Adrenal gland (tissue), 12 donors: ENCODE results near the gene MFAP2. TPM values are rescaled to one million over a fixed set of nuclear protein-coding genes. Genes with fewer than 3 reads are reported as not detected.

Experiments used
- DNase-seq, 7 donors: peaks; one replicate each; pipeline ENCODE4 v3.0.0-alpha.2; 2019 to 2020
- H3K27ac ChIP-seq, 5 donors: fragments of 200-600 bp; sonication (generic) in 4 of 5; 1 replicate in 3 of 5; 2 replicates in 2 of 5; pipeline versions ENCODE4 v1.5.1 to v1.8.0; 2016 to 2020; ENCODE audit warnings: mild to moderate bottlenecking in 1 of 5
- H3K27me3 ChIP-seq: fragments of 200-600 bp; 2 replicates; pipeline ENCODE4 v1.8.0; 2021
- H3K36me3 ChIP-seq, 2 donors: fragments of 200-600 bp; replicated peaks in 1 of 2; 1 replicate in 1 of 2; 2 replicates in 1 of 2; pipeline versions ENCODE4 v1.5.1 to v1.8.0; 2018 to 2022
- H3K4me1 ChIP-seq, 2 donors: fragments of 200-600 bp; replicated peaks in 1 of 2; 1 replicate in 1 of 2; 2 replicates in 1 of 2; pipeline versions ENCODE4 v1.5.1 to v1.8.0; 2018 to 2021
- H3K4me3 ChIP-seq, 4 donors: fragments of 200-600 bp; sonication (generic) in 3 of 4; one replicate each; pipeline ENCODE4 v1.5.1; 2016 to 2018
- H3K9me3 ChIP-seq, 3 donors: fragments of 200-600 bp; sonication (generic) in 1 of 3; replicated peaks in 1 of 3; 1 replicate in 2 of 3; 2 replicates in 1 of 3; pipeline versions ENCODE4 v1.5.1 to v1.8.0; 2016 to 2021
- POLR2A ChIP-seq, 2 donors: fragments of 450-650 bp; IDR thresholded peaks; one replicate each; pipeline ENCODE4 v1.6.1; 2017; ENCODE audit warnings: antibody characterized with exemption in 2 of 2, mild to moderate bottlenecking in 2 of 2, moderate library complexity in 1 of 2
- WGBS, 4 donors: extraction: QIAGEN DNeasy Blood & Tissue Kit in 2 of 4; methylation state at CpG; one replicate each; pipeline versions ENCODE4 v1.1.5 to v1.1.7; 2013 to 2017; 5-methylcytosine and 5-hydroxymethylcytosine counted together
- intact Hi-C, 2 donors: fragments of 100-400 bp; cut with DNase I; formaldehyde crosslinking; loops; one replicate each; pipeline versions ENCODE4 v1.14.1 to v1.15.0; 2022 to 2023
- polyA plus RNA-seq, 3 donors: library from polyadenylated mRNA; stranded (reverse); fragments of 200-250 nt in 2 of 3; fragments of 350-450 nt in 1 of 3; fragmentation: Illumina TruSeq in 1 of 3; extraction: RNeasy Lipid Tissue Mini Kit (QIAGEN cat#74804) in 1 of 3; gene quantifications; one replicate each; pipeline ENCODE4 v1.2.3, GENCODE V29; 2013 to 2014
- total RNA-seq, 9 donors: library from RNA; depleted of rRNA in 4 of 9; stranded (reverse); fragments of >200 nt in 4 of 9; fragments of 120-200 nt in 1 of 9; fragmentation: NEBNext Ultra II Directional in 1 of 9; extraction: Animal tissue kit (Norgen Biotek cat#: 25700) in 1 of 9; gene quantifications; one replicate each; pipeline versions ENCODE4 v1.1.0 to v1.2.4, GENCODE V29; 2013 to 2023
- TF ChIP-seq, protein P1 (sequence below), 6 experiments: fragments of 450-650 bp in 4 of 6; fragments of 200-600 bp in 2 of 6; sonication (generic) in 1 of 6; IDR thresholded peaks; 1 replicate in 5 of 6; 2 replicates in 1 of 6; pipeline versions ENCODE4 v1.5.1 to v1.8.0; 2016 to 2021; ENCODE audit warnings: antibody characterized with exemption in 6 of 6, mild to moderate bottlenecking in 2 of 6, moderate library complexity in 1 of 6
- donor health status: healthy with polysubstance abuse.
- donor health status: Bipolar disorder and iron deficiency.
- donor health status: DM: yes; HTN: yes; CAD: no.
- donor health status: DM: no; HTN: no; CAD: no.
- donor health status: DM: no; HTN: no; CAD: no.
- donor health status: DM: yes; HTN: yes; CAD: no.

The MFAP2 gene
- total and polyA plus RNA-seq, 12 donors, result 0.79 to 17.7 (median 4.5) TPM

- no peak for DNase-seq
- no peaks in the 10 kb centered on the region for H3K9me3 ChIP-seq
- WGBS, 4 donors, result 80 to 87% (median 84%) methylated on average over 11 of the region's 11 CpGs
- intact Hi-C loops, result no loop called here
- H3K36me3 ChIP-seq, result peaks cover 0 to 17% of the 10 kb centered on the region in 2 donors
- H3K27me3 ChIP-seq, result peaks cover 5% of the 10 kb centered on the region
- H3K27ac ChIP-seq, result no peak overlapping the region
- no peak overlapping the region for H3K4me3 ChIP-seq
- TF ChIP-seq, protein P1, sequence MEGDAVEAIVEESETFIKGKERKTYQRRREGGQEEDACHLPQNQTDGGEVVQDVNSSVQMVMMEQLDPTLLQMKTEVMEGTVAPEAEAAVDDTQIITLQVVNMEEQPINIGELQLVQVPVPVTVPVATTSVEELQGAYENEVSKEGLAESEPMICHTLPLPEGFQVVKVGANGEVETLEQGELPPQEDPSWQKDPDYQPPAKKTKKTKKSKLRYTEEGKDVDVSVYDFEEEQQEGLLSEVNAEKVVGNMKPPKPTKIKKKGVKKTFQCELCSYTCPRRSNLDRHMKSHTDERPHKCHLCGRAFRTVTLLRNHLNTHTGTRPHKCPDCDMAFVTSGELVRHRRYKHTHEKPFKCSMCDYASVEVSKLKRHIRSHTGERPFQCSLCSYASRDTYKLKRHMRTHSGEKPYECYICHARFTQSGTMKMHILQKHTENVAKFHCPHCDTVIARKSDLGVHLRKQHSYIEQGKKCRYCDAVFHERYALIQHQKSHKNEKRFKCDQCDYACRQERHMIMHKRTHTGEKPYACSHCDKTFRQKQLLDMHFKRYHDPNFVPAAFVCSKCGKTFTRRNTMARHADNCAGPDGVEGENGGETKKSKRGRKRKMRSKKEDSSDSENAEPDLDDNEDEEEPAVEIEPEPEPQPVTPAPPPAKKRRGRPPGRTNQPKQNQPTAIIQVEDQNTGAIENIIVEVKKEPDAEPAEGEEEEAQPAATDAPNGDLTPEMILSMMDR (IDR thresholded peaks at IDR 0.05), result no peak
- TF ChIP-seq POLR2A (IDR thresholded peaks at IDR 0.05), result no peak
- no peaks in the 10 kb centered on the region for H3K4me1 ChIP-seq
Observed at GRCh38 chr1:16982902-16983301, 2.5 kb upstream of the MFAP2 start.

- peaks cover 0 to 6% of the 10 kb centered on the region in 2 donors for H3K36me3 ChIP-seq
- no peak overlapping the region for H3K27ac ChIP-seq
- 82 to 94% (median 87%) methylated on average over 10 of the region's 10 CpGs for WGBS, 4 donors
- TF ChIP-seq POLR2A (IDR thresholded peaks at IDR 0.05), result no peak
- TF ChIP-seq, protein P1 (IDR thresholded peaks at IDR 0.05), result no peak
- peaks cover 5% of the 10 kb centered on the region for H3K27me3 ChIP-seq
- H3K9me3 ChIP-seq, result no peaks in the 10 kb centered on the region
- DNase-seq, result no peak
- no peaks in the 10 kb centered on the region for H3K4me1 ChIP-seq
- no peak overlapping the region for H3K4me3 ChIP-seq
- intact Hi-C loops, result no loop called here
Observed at GRCh38 chr1:16981269-16981849, 939 bp upstream of the MFAP2 start.

- Histone ChIP-seq H3K9me3 (no peaks in the 10 kb centered on the region), H3K4me3 (peak overlapping the region in 1 of 4 donors; percentile 53), H3K27ac (peak overlapping the region in 2 of 5 donors; percentile 69 to 80), H3K27me3 (peaks cover 5% of the 10 kb centered on the region), H3K4me1 (no peaks in the 10 kb centered on the region), H3K36me3 (no peaks in the 10 kb centered on the region)
- intact Hi-C loops, result no loop called here
- TF ChIP-seq POLR2A (IDR thresholded peaks at IDR 0.05), result no peak
- TF ChIP-seq, protein P1 (IDR thresholded peaks at IDR 0.05), result no peak
- no peak for DNase-seq
- 19 to 32% (median 24%) methylated on average over 24 to 44 of the region's 44 CpGs for WGBS, 4 donors
Observed at GRCh38 chr1:16979475-16980327, 719 bp downstream of the MFAP2 start.

GRCh38 chr1:16978567-16979474, 1.6 kb downstream of the MFAP2 start:
- Histone ChIP-seq H3K9me3 (no peaks in the 10 kb centered on the region), H3K4me1 (no peaks in the 10 kb centered on the region), H3K4me3 (no peak overlapping the region), H3K27me3 (peaks cover 5% of the 10 kb centered on the region), H3K36me3 (no peaks in the 10 kb centered on the region), H3K27ac (peak overlapping the region in 2 of 5 donors; percentile 69 to 80)
- TF ChIP-seq POLR2A (IDR thresholded peaks at IDR 0.05), result no peak
- TF ChIP-seq, protein P1 (IDR thresholded peaks at IDR 0.05), result no peak
- peak in 3 of 7 donors; percentile 22 to 71 (median 29) for DNase-seq
- intact Hi-C loops, result no loop called here
- WGBS, 4 donors, result 66 to 80% (median 68%) methylated on average over 1 to 20 of the region's 20 CpGs
